K562 (cell line): ENCODE results near the gene DAAM1. TPM values are rescaled to one million over a fixed set of nuclear protein-coding genes. Genes with fewer than 3 reads are reported as not detected.

ENCODE experiments used
- ATAC-seq: fragments of 200-7000 bp; cut with Tn5 transposase; 3 replicates; pipeline ENCODE4 v1.9.1; 2020; ENCODE audit warnings: moderate library complexity
- BruUV-seq: library from RNA; stranded (reverse); fragments of 400-500 nt; replicated peaks from 2 replicates; lab custom pipeline; 2021; lab: Mats Ljungman, UMichigan
- CTCF ChIA-PET: fragments of 300-600 bp; formaldehyde crosslinking; extraction: SDS; loops from one replicate; lab custom pipeline; 2021; ENCODE audit warnings: low intra/inter-chr PET ratio; lab: Yijun Ruan, JAX
- POLR2A ChIA-PET: fragments of 300-600, 350-650 bp; sonication (Branson Sonifier 250); formaldehyde crosslinking; extraction: SDS; loops from one replicate; lab custom pipeline; 2021; ENCODE audit warnings: antibody characterized with exemption, inconsistent platforms; lab: Yijun Ruan, JAX
- DNase-seq, 4 experiments: peaks; one replicate each; pipeline versions ENCODE4 v3.0.0 to v3.0.0-alpha.2; 2011 to 2018; ENCODE audit warnings: low spot score in 3 of 4, mixed read lengths in 3 of 4; ENCODE audit errors: extremely low read depth in 1 of 4
- FAIRE-seq: peaks from 2 replicates; lab custom pipeline; 2011; peaks lifted over from hg19 to GRCh38; lab: Jason Lieb, UNC
- H2AFZ ChIP-seq: 2 replicates; pipeline ENCODE4 v1.6.0; 2011; ENCODE audit warnings: low read depth, low read length, control low read depth, inconsistent platforms
- H3K27ac ChIP-seq: fragments of 200-600 bp; 3 replicates; pipeline ENCODE4 v1.8.0; 2011; ENCODE audit warnings: low read depth, mild to moderate bottlenecking, control low read depth, inconsistent platforms, low read length, moderate library complexity, mixed read lengths; ENCODE audit errors: extremely low read depth
- H3K27me3 ChIP-seq, 2 experiments: fragments of 300-600 bp in 1 of 2; 2 replicates in 1 of 2; 3 replicates in 1 of 2; pipeline versions ENCODE4 v1.6.0 to v1.8.0; 2011; ENCODE audit warnings: inconsistent platforms in 2 of 2, low read length in 2 of 2, mild to moderate bottlenecking in 1 of 2, mixed read lengths in 1 of 2, moderate library complexity in 1 of 2; ENCODE audit not compliant: control insufficient read depth in 2 of 2, insufficient read depth in 2 of 2
- H3K36me3 ChIP-seq: fragments of 300-600 bp; 3 replicates; pipeline ENCODE4 v1.8.0; 2011; ENCODE audit warnings: mild to moderate bottlenecking, low read length, inconsistent platforms; ENCODE audit not compliant: control insufficient read depth, insufficient read depth
- H3K4me1 ChIP-seq, 2 experiments: fragments of 200-600 bp in 1 of 2; replicated peaks in 1 of 2; 2 replicates in 1 of 2; 3 replicates in 1 of 2; pipeline versions ENCODE4 v1.5.1 to v1.8.0; 2011; ENCODE audit warnings: inconsistent platforms in 2 of 2, low read length in 2 of 2, mild to moderate bottlenecking in 1 of 2, mixed read lengths in 1 of 2, moderate library complexity in 1 of 2; ENCODE audit not compliant: control insufficient read depth in 2 of 2, insufficient read depth in 2 of 2
- H3K4me2 ChIP-seq: 2 replicates; pipeline ENCODE4 v1.6.1; 2011; ENCODE audit warnings: low read length, control low read depth, inconsistent platforms, mixed read lengths; ENCODE audit not compliant: insufficient read depth
- H3K4me3 ChIP-seq: fragments of 200-600 bp; sonication (generic), shearing (Covaris generic); 2 replicates; pipeline ENCODE4 v1.5.1; 2016; ENCODE audit warnings: control low read depth, inconsistent platforms
- H3K79me2 ChIP-seq: fragments of 200-600 bp; 3 replicates; pipeline ENCODE4 v1.8.0; 2011; ENCODE audit warnings: low read length, inconsistent platforms; ENCODE audit not compliant: control insufficient read depth, insufficient read depth
- H3K9ac ChIP-seq, 2 experiments: 2 replicates each; pipeline versions ENCODE4 v1.6.0 to v1.6.1; 2011; ENCODE audit warnings: low read depth in 2 of 2, low read length in 2 of 2, control low read depth in 1 of 2, inconsistent platforms in 1 of 2, mild to moderate bottlenecking in 1 of 2, mixed read lengths in 1 of 2; ENCODE audit not compliant: insufficient read depth in 1 of 2
- H3K9me1 ChIP-seq: one replicate; pipeline ENCODE4 v1.6.0; 2011; ENCODE audit warnings: inconsistent platforms, mild to moderate bottlenecking, low read length, moderate library complexity; ENCODE audit not compliant: control insufficient read depth, insufficient read depth
- H3K9me3 ChIP-seq: replicated peaks from 2 replicates; pipeline ENCODE4 v1.5.1; 2011; ENCODE audit warnings: low read depth, low read length, inconsistent platforms; ENCODE audit not compliant: control insufficient read depth, insufficient read depth
- H4K20me1 ChIP-seq: replicated peaks from 2 replicates; pipeline ENCODE4 v1.6.1; 2011; ENCODE audit warnings: low read length, inconsistent platforms, mixed read lengths; ENCODE audit not compliant: control insufficient read depth, insufficient read depth
- MBD2 ChIP-seq: sonication (generic); IDR thresholded peaks from 2 replicates; pipeline ENCODE4 v1.6.1; 2016; ENCODE audit warnings: low read depth, borderline replicate concordance
- MLLT1 ChIP-seq, 2 experiments: fragments of 450-650 bp; IDR thresholded peaks; 2 replicates each; pipeline ENCODE4 v1.6.1; 2016
- NR2F6 ChIP-seq: fragments of 450-650 bp; formaldehyde crosslinking; IDR thresholded peaks from 2 replicates; pipeline ENCODE4 v1.4.0; 2020; ENCODE audit warnings: mild to moderate bottlenecking
- RREB1 ChIP-seq: fragments of 250-450 bp; sonication (Bioruptor Pico); IDR thresholded peaks from 2 replicates; pipeline ENCODE4 v1.4.0; 2020
- SRF ChIP-seq, 2 experiments: fragments of 250-450, 450-650 bp in 1 of 2; sonication (Bioruptor Pico) in 1 of 2; sonication (generic) in 1 of 2; formaldehyde crosslinking; IDR thresholded peaks; 2 replicates each; pipeline versions ENCODE4 v1.5.0 to v1.5.1; 2020 to 2022; ENCODE audit warnings: mild to moderate bottlenecking in 1 of 2, missing genetic modification reagents in 1 of 2
- YY1 ChIP-seq, 3 experiments: IDR thresholded peaks; 2 replicates each; pipeline ENCODE4 v1.6.1; 2011; ENCODE audit warnings: low read length in 2 of 3, mild to moderate bottlenecking in 2 of 3, moderate library complexity in 2 of 3, borderline replicate concordance in 1 of 3, control low read depth in 1 of 3, low read depth in 1 of 3; ENCODE audit not compliant: insufficient read depth in 3 of 3, insufficient replicate concordance in 2 of 3, control insufficient read depth in 1 of 3, insufficient read length in 1 of 3; ENCODE audit errors: extremely low read depth in 1 of 3
- ZMIZ1 ChIP-seq, 2 experiments: fragments of 150-350 bp in 1 of 2; IDR thresholded peaks; 2 replicates each; pipeline ENCODE4 v1.6.1; 2012 to 2016; ENCODE audit warnings: low read depth in 2 of 2, low read length in 2 of 2, mild to moderate bottlenecking in 1 of 2, moderate library complexity in 1 of 2
- ZNF24 ChIP-seq: fragments of 450-650 bp; IDR thresholded peaks from 2 replicates; pipeline ENCODE4 v1.6.1; 2016
- ZNF668 ChIP-seq: fragments of 250-450 bp; sonication (Bioruptor Pico); IDR thresholded peaks from 2 replicates; pipeline ENCODE4 v1.8.0; 2022; ENCODE audit warnings: mild to moderate bottlenecking, inconsistent platforms
- WGBS: fragments of 100-300 bp; shearing (Covaris generic); methylation state at CpG from one replicate; pipeline ENCODE4 v1.1.6; 2016; ENCODE audit warnings: low coverage, mixed read lengths; ENCODE audit not compliant: insufficient coverage; ENCODE audit errors: missing lambda C conversion rate; 5-methylcytosine and 5-hydroxymethylcytosine counted together
- in situ Hi-C: fragments of 300-500 bp; cut with MboI; formaldehyde crosslinking; loops from 4 replicates; pipeline ENCODE4 v1.15.0; 2018; ENCODE audit warnings: inconsistent platforms, mixed read lengths
- intact Hi-C: fragments of 100-400 bp; cut with micrococcal nuclease; formaldehyde crosslinking; loops from 2 replicates; pipeline ENCODE4 v1.14.2; 2022
- polyA plus RNA-seq, 8 experiments: library from polyadenylated mRNA; depleted of rRNA in 4 of 8; stranded (reverse) in 5 of 8; unstranded in 3 of 8; fragments of >200 nt; fragmentation: Nextera tagmentation in 2 of 8; fragmentation: Illumina TruSeq in 1 of 8; extraction: Ambion mirVana in 2 of 8; extraction: Trizol in 1 of 8; gene quantifications; 2 replicates each; pipeline versions ENCODE4 v1.2.1 to v1.2.3, GENCODE V29; 2011 to 2014; ENCODE audit warnings: inconsistent platforms in 1 of 8, missing spikeins in 1 of 8
- total RNA-seq, 7 experiments: library from RNA; depleted of rRNA in 6 of 7; stranded (reverse); fragments of >200 nt in 6 of 7; fragmentation: Illumina TruSeq in 2 of 7; extraction: Trizol in 2 of 7; gene quantifications; 2 replicates each; pipeline versions ENCODE4 v1.2.1 to v1.2.3, GENCODE V29; 2011 to 2021; ENCODE audit warnings: low replicate concordance in 1 of 7
- TF ChIP-seq, protein P1 (sequence below), 2 experiments: fragments of 450-650 bp in 1 of 2; sonication (generic) in 1 of 2; formaldehyde crosslinking; conservative IDR thresholded peaks; 2 replicates each; pipeline versions ENCODE4 v1.4.0 to v1.8.1; 2020 to 2022; ENCODE audit warnings: mild to moderate bottlenecking in 1 of 2, missing genetic modification reagents in 1 of 2

Gene DAAM1
- total and polyA plus RNA-seq, 9 of the 15 experiments (the other 6 are each of a cell fraction or from before 2014, with no cell fraction given), result 3.6 to 11.6 (median 6.7) TPM

- H3K27me3 ChIP-seq, result peaks cover 4 to 14% of the 10 kb centered on the region in 2 experiments; a peak in 3 of 5 replicates
- H3K4me1 ChIP-seq, result no peaks in the 10 kb centered on the region
- in situ Hi-C loops, result no loop called here
- no peak overlapping the region for H3K4me3 ChIP-seq
- POLR2A ChIA-PET, result no interaction called here
- CTCF ChIA-PET, result no interaction called here
- H2AFZ ChIP-seq, result no peak overlapping the region
- no TSS peak for BruUV-seq
- intact Hi-C loops, result no loop called here
- no peak for ATAC-seq
- no peak overlapping the region for H3K4me2 ChIP-seq
- no peaks in the 10 kb centered on the region for H3K9me1 ChIP-seq
- no peaks in the 10 kb centered on the region for H3K9me3 ChIP-seq
- H3K27ac ChIP-seq, result no peak overlapping the region
- H4K20me1 ChIP-seq, result no peaks in the 10 kb centered on the region
- H3K36me3 ChIP-seq, result no peaks in the 10 kb centered on the region
- DNase-seq, result no peak
- H3K79me2 ChIP-seq, result no peaks in the 10 kb centered on the region
- no peak for FAIRE-seq
- WGBS, result 0% methylated on average over 5 of the region's 5 CpGs
- no peak overlapping the region for H3K9ac ChIP-seq
- TF ChIP-seq YY1 (IDR thresholded peaks at IDR 0.05; ENCODE audit: borderline replicate concordance in 1 of 3, control insufficient read depth in 1 of 3, extremely low read depth in 1 of 3, insufficient read depth in 3 of 3, insufficient read length in 1 of 3, insufficient replicate concordance in 2 of 3, low read depth in 1 of 3, low read length in 2 of 3) (no peak), ZNF24 (no peak), NR2F6 (no peak), ZNF668 (CRISPR knock-in tag) (no peak), SRF (CRISPR knock-in tag; IDR thresholded peaks at IDR 0.05) (no peak), MLLT1 (IDR thresholded peaks at IDR 0.05) (no peak), RREB1 (CRISPR knock-in tag) (no peak), ZMIZ1 (IDR thresholded peaks at IDR 0.05; ENCODE audit: low read depth in 2 of 2, low read length in 2 of 2) (no peak), MBD2 (no peak)
- TF ChIP-seq, protein P1, sequence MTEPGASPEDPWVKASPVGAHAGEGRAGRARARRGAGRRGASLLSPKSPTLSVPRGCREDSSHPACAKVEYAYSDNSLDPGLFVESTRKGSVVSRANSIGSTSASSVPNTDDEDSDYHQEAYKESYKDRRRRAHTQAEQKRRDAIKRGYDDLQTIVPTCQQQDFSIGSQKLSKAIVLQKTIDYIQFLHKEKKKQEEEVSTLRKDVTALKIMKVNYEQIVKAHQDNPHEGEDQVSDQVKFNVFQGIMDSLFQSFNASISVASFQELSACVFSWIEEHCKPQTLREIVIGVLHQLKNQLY (CRISPR knock-in tag; conservative IDR thresholded peaks at IDR 0.05), result no peak
These were observed 28.0 kb upstream of the DAAM1 start for GRCh38 chr14:59160506-59160905.
